Muscle of leg (tissue), 11 donors: ENCODE results near the gene RASA3. TPM values are rescaled to one million over a fixed set of nuclear protein-coding genes. Genes with fewer than 3 reads are reported as not detected.

Experiments
- DNase-seq: peaks from one replicate; pipeline ENCODE4 v3.0.0; 2013
- H3K27ac ChIP-seq: one replicate; pipeline ENCODE4 v1.5.1; 2013; ENCODE audit warnings: mild to moderate bottlenecking, low read length, control low read depth
- H3K27me3 ChIP-seq: one replicate; pipeline ENCODE4 v1.6.1; 2013; ENCODE audit warnings: low read length; ENCODE audit not compliant: control insufficient read depth, insufficient read depth
- H3K36me3 ChIP-seq: one replicate; pipeline ENCODE4 v1.6.1; 2013; ENCODE audit warnings: low read length; ENCODE audit not compliant: control insufficient read depth, insufficient read depth
- H3K4me1 ChIP-seq: one replicate; pipeline ENCODE4 v1.6.1; 2013; ENCODE audit warnings: low read length; ENCODE audit not compliant: control insufficient read depth, insufficient read depth
- H3K4me3 ChIP-seq: one replicate; pipeline ENCODE4 v1.5.1; 2013; ENCODE audit warnings: low read length, control low read depth
- H3K9me3 ChIP-seq: replicated peaks from 2 replicates; pipeline ENCODE4 v1.6.1; 2013; ENCODE audit warnings: low read depth, low read length; ENCODE audit not compliant: control insufficient read depth
- WGBS: methylation state at CpG from one replicate; pipeline ENCODE4 v1.1.5; 2013; ENCODE audit warnings: missing lambda C conversion rate; ENCODE audit not compliant: insufficient coverage; 5-methylcytosine and 5-hydroxymethylcytosine counted together
- polyA plus RNA-seq, 8 donors: library from polyadenylated mRNA; unstranded; fragments of 120-200 nt; gene quantifications; one replicate each; pipeline versions ENCODE4 v1.2.1 to v1.2.3, GENCODE V29; 2013; ENCODE audit warnings: inconsistent platforms in 1 of 8, low replicate concordance in 1 of 8; ENCODE audit not compliant: insufficient read length in 8 of 8, insufficient read depth in 1 of 8
- total RNA-seq: library from RNA; stranded (reverse); fragments of 120-200 nt; gene quantifications from one replicate; pipeline ENCODE4 v1.2.4, GENCODE V29; 2013

RASA3 gene
- total and polyA plus RNA-seq, 9 donors = 15.9 to 27.2 (median 21.6) TPM

- no peak overlapping the region for H3K4me3 ChIP-seq
- no peaks in the 10 kb centered on the region for H3K9me3 ChIP-seq
- WGBS = 91% methylated on average over 14 of the region's 17 CpGs
- no peak for DNase-seq
- H3K36me3 ChIP-seq = peaks cover 15% of the 10 kb centered on the region
- H3K27me3 ChIP-seq = no peaks in the 10 kb centered on the region
- H3K27ac ChIP-seq = no peak overlapping the region
- H3K4me1 ChIP-seq = no peaks in the 10 kb centered on the region
These were observed 163.7 kb downstream of the RASA3 start for GRCh38 chr13:113968463-113969310.

GRCh38 chr13:113967729-113968462 is 164.5 kb downstream of the RASA3 start:
- H3K27me3 ChIP-seq = no peaks in the 10 kb centered on the region
- peaks cover 7% of the 10 kb centered on the region for H3K36me3 ChIP-seq
- no peaks in the 10 kb centered on the region for H3K9me3 ChIP-seq
- H3K4me3 ChIP-seq = no peak overlapping the region
- WGBS = 89% methylated on average over 15 of the region's 20 CpGs
- H3K27ac ChIP-seq = no peak overlapping the region
- DNase-seq = no peak
- no peaks in the 10 kb centered on the region for H3K4me1 ChIP-seq

- WGBS = 93% methylated on average over 4 of the region's 9 CpGs
- no peak for DNase-seq
- Histone ChIP-seq H3K27ac (no peak overlapping the region), H3K9me3 (no peaks in the 10 kb centered on the region), H3K36me3 (peaks cover 4% of the 10 kb centered on the region), H3K4me3 (no peak overlapping the region), H3K4me1 (no peaks in the 10 kb centered on the region), H3K27me3 (no peaks in the 10 kb centered on the region)
These were observed 165.2 kb downstream of the RASA3 start for GRCh38 chr13:113967206-113967720.

- Histone ChIP-seq H3K36me3 (peaks cover 4% of the 10 kb centered on the region), H3K4me1 (no peaks in the 10 kb centered on the region), H3K27ac (no peak overlapping the region), H3K27me3 (no peaks in the 10 kb centered on the region), H3K4me3 (no peak overlapping the region), H3K9me3 (no peaks in the 10 kb centered on the region)
- 99% methylated on average over 5 of the region's 5 CpGs for WGBS
- no peak for DNase-seq
These were observed 166.2 kb downstream of the RASA3 start for GRCh38 chr13:113965968-113966884.

- 100% methylated on average over 2 of the region's 2 CpGs for WGBS
- peaks cover 4% of the 10 kb centered on the region for H3K36me3 ChIP-seq
- H3K4me1 ChIP-seq = no peaks in the 10 kb centered on the region
- H3K27me3 ChIP-seq = no peaks in the 10 kb centered on the region
- H3K9me3 ChIP-seq = no peaks in the 10 kb centered on the region
- H3K4me3 ChIP-seq = no peak overlapping the region
- no peak overlapping the region for H3K27ac ChIP-seq
- no peak for DNase-seq
These were observed 167.0 kb downstream of the RASA3 start for GRCh38 chr13:113965383-113965874.

GRCh38 chr13:113964251-113964995 is 168.0 kb downstream of the RASA3 start:
- Histone ChIP-seq H3K27me3 (no peaks in the 10 kb centered on the region), H3K36me3 (peaks cover under 1% of the 10 kb centered on the region), H3K27ac (no peak overlapping the region), H3K4me3 (no peak overlapping the region), H3K9me3 (peaks cover 2% of the 10 kb centered on the region), H3K4me1 (no peaks in the 10 kb centered on the region)
- WGBS = 82% methylated on average over 13 of the region's 21 CpGs
- no peak for DNase-seq

GRCh38 chr13:113963376-113963775 is 169.0 kb downstream of the RASA3 start:
- no peak for DNase-seq
- H3K27ac ChIP-seq = no peak overlapping the region
- H3K9me3 ChIP-seq = peaks cover 12% of the 10 kb centered on the region
- H3K27me3 ChIP-seq = no peaks in the 10 kb centered on the region
- H3K4me3 ChIP-seq = no peak overlapping the region
- H3K4me1 ChIP-seq = no peaks in the 10 kb centered on the region
- H3K36me3 ChIP-seq = no peaks in the 10 kb centered on the region
- 86% methylated on average over 12 of the region's 16 CpGs for WGBS

- Histone ChIP-seq H3K9me3 (peaks cover 12% of the 10 kb centered on the region), H3K27ac (no peak overlapping the region), H3K27me3 (no peaks in the 10 kb centered on the region), H3K4me3 (no peak overlapping the region), H3K4me1 (no peaks in the 10 kb centered on the region), H3K36me3 (no peaks in the 10 kb centered on the region)
- DNase-seq = no peak
- WGBS = 82% methylated on average over 16 of the region's 17 CpGs
These were observed 169.4 kb downstream of the RASA3 start for GRCh38 chr13:113962975-113963374.

GRCh38 chr13:113962386-113962785 is 170.0 kb downstream of the RASA3 start:
- DNase-seq = no peak
- H3K36me3 ChIP-seq = no peaks in the 10 kb centered on the region

More at GRCh38 chr13:113962386-113962785, 170.0 kb downstream of the RASA3 start:
- WGBS = 75% methylated on average over 10 of the region's 11 CpGs
- Histone ChIP-seq H3K4me3 (no peak overlapping the region), H3K27ac (no peak overlapping the region), H3K27me3 (no peaks in the 10 kb centered on the region), H3K4me1 (no peaks in the 10 kb centered on the region), H3K9me3 (peaks cover 12% of the 10 kb centered on the region)
